Right renal cortex interstitium (tissue), 3 donors: ENCODE data around the gene LUZP2. TPM values are rescaled to one million over a fixed set of nuclear protein-coding genes. Genes with fewer than 3 reads are reported as not detected.

Experiments used
- DNase-seq, 3 donors: peaks; one replicate each; pipeline ENCODE4 v3.0.0-alpha.2; 2013; ENCODE audit warnings: low read depth in 3 of 3, low spot score in 2 of 3
- polyA plus RNA-seq, 3 donors: library from polyadenylated mRNA; unstranded; fragments of 120-200 nt; gene quantifications; one replicate each; pipeline ENCODE4 v1.2.1, GENCODE V29; 2013; ENCODE audit not compliant: insufficient read length in 3 of 3

LUZP2 gene
- polyA plus RNA-seq, 3 donors: 0.78 to 1.5 (median 1.4) TPM

DNA sequence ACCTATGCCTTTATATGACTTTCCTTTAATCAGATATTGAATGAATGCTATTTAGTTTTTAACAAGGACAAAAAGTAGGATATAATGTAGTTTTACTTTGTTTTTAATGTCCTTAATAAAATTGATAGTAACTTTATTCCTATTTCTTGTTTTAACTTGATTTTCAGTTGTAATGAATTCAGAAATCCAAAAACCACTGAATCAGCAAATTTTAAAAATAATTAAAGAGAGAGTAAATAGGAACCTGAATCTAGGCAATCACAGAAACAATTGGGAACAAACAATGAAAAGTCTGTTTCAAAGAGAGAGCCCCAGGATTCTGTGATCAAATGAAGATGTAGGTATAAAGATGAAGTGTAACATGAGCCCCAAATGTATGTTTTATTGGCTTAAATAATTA, 556.0 kb downstream of the LUZP2 start:
- DNase-seq: no peak

DNA sequence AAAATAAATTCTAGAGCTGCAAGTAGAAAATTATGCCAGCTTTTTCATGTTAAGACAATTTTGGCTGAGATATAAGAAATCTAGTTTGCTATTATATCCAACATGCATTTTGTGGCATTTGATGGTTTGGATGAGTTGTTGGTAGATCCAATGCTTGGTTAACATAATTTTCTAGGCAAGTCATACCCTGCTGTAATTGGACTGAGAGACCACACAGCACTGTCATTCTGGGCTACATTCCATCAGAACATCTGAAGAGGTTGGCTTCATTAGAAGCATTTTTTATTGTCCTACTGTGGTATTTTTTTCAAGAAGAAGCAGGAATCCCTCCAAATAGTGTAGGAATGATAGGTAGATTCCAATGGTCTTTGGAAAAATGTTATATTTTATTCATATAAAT, 561.0 kb downstream of the LUZP2 start:
- no peak for DNase-seq

DNA sequence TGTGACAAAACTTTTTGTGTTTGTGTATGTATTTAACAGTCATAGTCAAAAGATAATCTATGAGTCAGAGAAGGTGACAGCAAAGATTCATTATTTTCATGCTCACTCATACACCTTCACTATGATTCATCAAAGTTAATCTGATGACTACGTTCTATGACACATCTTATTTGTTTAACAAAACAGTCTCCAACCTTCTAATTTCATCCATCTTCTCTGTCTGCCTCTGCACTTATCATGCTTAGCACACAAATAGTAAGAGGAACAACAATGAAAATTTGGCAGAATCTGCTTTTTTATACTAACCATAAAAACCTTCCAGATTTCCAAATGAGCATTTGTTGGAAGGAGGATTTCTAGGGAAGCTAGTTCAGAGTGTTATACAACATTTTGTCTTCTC, 568.9 kb downstream of the LUZP2 start:
- no peak for DNase-seq

DNA sequence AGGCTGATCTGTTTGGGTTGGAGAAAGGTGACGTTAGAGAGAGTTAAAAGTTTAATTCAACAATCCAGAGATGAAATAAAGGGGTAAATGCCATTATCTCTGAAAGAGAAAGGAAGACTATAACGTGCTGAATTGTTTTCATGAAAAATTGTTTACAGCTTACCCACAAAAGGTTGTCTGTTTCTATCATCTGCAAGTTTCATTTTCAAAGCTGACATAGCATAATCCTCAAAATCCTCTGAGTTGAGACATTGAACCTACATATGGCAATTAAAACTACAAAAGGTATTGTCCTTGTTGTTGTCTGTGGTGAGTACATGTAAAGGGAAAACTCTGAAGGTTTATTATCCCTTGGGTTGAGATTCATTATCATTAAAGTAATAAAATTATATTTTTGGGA, 569.9 kb downstream of the LUZP2 start:
- DNase-seq: no peak

DNA sequence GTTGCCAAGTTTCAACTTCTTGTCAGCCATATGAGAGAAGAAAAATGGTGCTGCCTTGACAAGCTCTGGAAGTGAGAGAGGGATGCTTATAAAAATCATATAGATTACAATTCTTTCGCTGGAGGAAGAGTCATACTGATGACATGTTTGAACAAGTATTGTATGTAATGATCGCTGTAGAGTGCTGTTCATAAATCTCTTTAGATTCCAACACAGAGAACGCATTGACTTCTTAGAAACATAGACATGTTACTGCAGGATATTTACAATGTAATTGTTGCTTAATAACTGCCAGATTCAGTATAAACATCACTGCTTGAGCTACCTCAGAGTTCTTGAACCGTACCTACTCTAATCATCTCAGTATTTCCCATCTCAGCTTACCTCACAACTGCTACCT, 571.6 kb downstream of the LUZP2 start:
- DNase-seq: no peak

DNA sequence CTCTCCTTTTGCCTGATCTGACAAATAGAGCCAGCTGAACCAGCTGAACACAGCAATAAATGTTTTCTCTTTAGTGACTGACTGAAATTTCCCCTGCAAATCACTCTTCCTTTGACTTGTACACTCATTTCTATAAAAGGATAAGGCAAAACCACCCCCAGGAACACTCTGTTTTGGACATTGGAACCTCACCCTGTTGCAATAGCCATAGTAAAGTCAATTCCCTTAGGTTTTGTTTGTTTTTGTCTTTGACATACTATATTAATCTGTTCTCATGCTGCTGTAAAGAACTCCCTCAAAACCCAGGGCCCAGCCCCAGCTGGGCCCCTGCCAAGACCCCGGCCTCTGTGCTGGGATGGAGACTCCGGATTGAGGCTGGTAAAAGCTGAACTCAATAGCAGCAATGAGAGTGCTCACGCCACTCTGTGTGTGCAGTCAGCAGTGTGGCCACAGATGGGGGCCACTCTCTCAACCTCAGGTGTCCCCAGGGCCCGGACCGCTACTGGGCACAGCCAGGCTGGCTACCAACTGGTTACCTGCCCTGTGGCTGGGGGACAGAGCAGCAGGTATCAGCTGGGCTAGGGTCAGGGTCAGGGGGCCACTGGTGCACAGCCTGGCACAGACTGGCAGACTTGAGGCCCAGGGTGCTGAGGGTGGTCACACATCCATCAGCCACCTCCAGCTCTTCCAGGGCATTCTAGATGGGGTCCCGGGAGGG, 597.4 kb downstream of the LUZP2 start:
- DNase-seq: no peak

DNA sequence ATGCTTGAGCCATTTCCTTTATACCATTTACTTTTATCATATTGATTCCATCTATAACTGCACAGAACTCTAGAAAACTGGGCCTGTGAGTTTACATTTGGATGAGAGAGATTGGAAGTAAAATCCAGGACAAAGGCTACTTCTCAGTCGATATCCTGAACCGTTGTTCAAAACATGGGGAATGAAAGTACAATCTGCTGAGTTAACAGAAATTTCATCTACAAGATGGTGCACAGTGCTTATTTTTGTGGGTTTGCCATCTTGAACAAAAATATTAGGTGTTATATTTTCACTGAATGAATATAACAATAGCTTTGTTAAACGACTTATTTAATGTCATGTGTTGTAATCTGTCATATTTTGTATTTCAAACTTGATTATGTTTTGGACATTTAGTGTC, 622.6 kb downstream of the LUZP2 start:
- no peak for DNase-seq
